ENCODE measurements around the gene WSCD2. TPM values are rescaled to one million over a fixed set of nuclear protein-coding genes. Genes with fewer than 3 reads are reported as not detected.

Gene WSCD2
- total RNA-seq, 2 experiments from 2014 or later, result not detected

- peaks cover 3% of the 10 kb centered on the region for H3K27me3 Mint-ChIP-seq
- no peaks in the 10 kb centered on the region for H3K4me1 Mint-ChIP-seq
- no peak for ATAC-seq (ENCODE audit: low read depth)
- H3K36me3 Mint-ChIP-seq, result no peaks in the 10 kb centered on the region
- no peak for DNase-seq
- POLR2A ChIA-PET, result no interaction called here
- H3K27ac Mint-ChIP-seq, result no peak overlapping the region
- H3K4me3 Mint-ChIP-seq, result no peak overlapping the region
- no peaks in the 10 kb centered on the region for H3K9me3 Mint-ChIP-seq
Measured at GRCh38 chr12:108172033-108172432, 42.9 kb downstream of the WSCD2 start.

GRCh38 chr12:108173160-108173559, 44.1 kb downstream of the WSCD2 start:
- H3K27ac Mint-ChIP-seq, result no peak overlapping the region
- H3K27me3 Mint-ChIP-seq, result peaks cover 3% of the 10 kb centered on the region
- H3K4me1 Mint-ChIP-seq, result no peaks in the 10 kb centered on the region
- no peaks in the 10 kb centered on the region for H3K9me3 Mint-ChIP-seq
- POLR2A ChIA-PET, result no interaction called here
- no peak overlapping the region for H3K4me3 Mint-ChIP-seq
- no peak for DNase-seq
- no peak for ATAC-seq (ENCODE audit: low read depth)
- H3K36me3 Mint-ChIP-seq, result no peaks in the 10 kb centered on the region

GRCh38 chr12:108173892-108174291, 44.8 kb downstream of the WSCD2 start:
- H3K4me1 Mint-ChIP-seq, result no peaks in the 10 kb centered on the region

GRCh38 chr12:108174641-108175040, 45.6 kb downstream of the WSCD2 start:
- POLR2A ChIA-PET, result no interaction called here
- Mint-ChIP-seq H3K4me1 (no peaks in the 10 kb centered on the region), H3K4me3 (no peak overlapping the region), H3K9me3 (no peaks in the 10 kb centered on the region), H3K36me3 (no peaks in the 10 kb centered on the region), H3K27me3 (peaks cover under 1% of the 10 kb centered on the region), H3K27ac (no peak overlapping the region)
- ATAC-seq (ENCODE audit: low read depth), result no peak
- DNase-seq, result no peak

More at GRCh38 chr12:108173892-108174291, 44.8 kb downstream of the WSCD2 start:
- ATAC-seq (ENCODE audit: low read depth) (no peak), DNase-seq (no peak)
- Mint-ChIP-seq H3K27ac (no peak overlapping the region), H3K27me3 (peaks cover 3% of the 10 kb centered on the region), H3K9me3 (no peaks in the 10 kb centered on the region), H3K4me3 (no peak overlapping the region), H3K36me3 (no peaks in the 10 kb centered on the region)
- POLR2A ChIA-PET, result no interaction called here

- Mint-ChIP-seq H3K4me3 (no peak overlapping the region), H3K36me3 (no peaks in the 10 kb centered on the region), H3K27me3 (no peaks in the 10 kb centered on the region), H3K9me3 (no peaks in the 10 kb centered on the region), H3K27ac (no peak overlapping the region), H3K4me1 (no peaks in the 10 kb centered on the region)
- POLR2A ChIA-PET, result no interaction called here
- DNase-seq (no peak), ATAC-seq (ENCODE audit: low read depth) (no peak)
Measured at GRCh38 chr12:108175310-108175709, 46.2 kb downstream of the WSCD2 start.

- no peaks in the 10 kb centered on the region for H3K9me3 Mint-ChIP-seq
- no peaks in the 10 kb centered on the region for H3K36me3 Mint-ChIP-seq
Measured at GRCh38 chr12:108176292-108176691, 47.2 kb downstream of the WSCD2 start.

GRCh38 chr12:108177131-108177530, 48.0 kb downstream of the WSCD2 start:
- no peaks in the 10 kb centered on the region for H3K4me1 Mint-ChIP-seq
- H3K27me3 Mint-ChIP-seq, result no peaks in the 10 kb centered on the region
- H3K4me3 Mint-ChIP-seq, result no peak overlapping the region
- ATAC-seq (ENCODE audit: low read depth) (no peak), DNase-seq (no peak)
- POLR2A ChIA-PET, result no interaction called here
- H3K27ac Mint-ChIP-seq, result no peak overlapping the region
- no peaks in the 10 kb centered on the region for H3K36me3 Mint-ChIP-seq
- H3K9me3 Mint-ChIP-seq, result no peaks in the 10 kb centered on the region

More at GRCh38 chr12:108176292-108176691, 47.2 kb downstream of the WSCD2 start:
- no peaks in the 10 kb centered on the region for H3K27me3 Mint-ChIP-seq
- no peak overlapping the region for H3K4me3 Mint-ChIP-seq
- no peak for ATAC-seq (ENCODE audit: low read depth)
- DNase-seq, result no peak
- H3K27ac Mint-ChIP-seq, result no peak overlapping the region
- no peaks in the 10 kb centered on the region for H3K4me1 Mint-ChIP-seq
- POLR2A ChIA-PET, result no interaction called here

- no peak for ATAC-seq (ENCODE audit: low read depth)
- no peak for DNase-seq
- no peaks in the 10 kb centered on the region for H3K4me1 Mint-ChIP-seq
- H3K27ac Mint-ChIP-seq, result no peak overlapping the region
- H3K4me3 Mint-ChIP-seq, result no peak overlapping the region
- no peaks in the 10 kb centered on the region for H3K9me3 Mint-ChIP-seq
- POLR2A ChIA-PET, result no interaction called here
- peaks cover 5% of the 10 kb centered on the region for H3K27me3 Mint-ChIP-seq
- no peaks in the 10 kb centered on the region for H3K36me3 Mint-ChIP-seq
Measured at GRCh38 chr12:108179305-108179704, 50.2 kb downstream of the WSCD2 start.

- Mint-ChIP-seq H3K27me3 (peaks cover 5% of the 10 kb centered on the region), H3K9me3 (no peaks in the 10 kb centered on the region), H3K27ac (no peak overlapping the region), H3K36me3 (no peaks in the 10 kb centered on the region), H3K4me3 (no peak overlapping the region), H3K4me1 (no peaks in the 10 kb centered on the region)
- DNase-seq (no peak), ATAC-seq (ENCODE audit: low read depth) (no peak)
- POLR2A ChIA-PET, result no interaction called here
Measured at GRCh38 chr12:108180255-108181094, 51.4 kb downstream of the WSCD2 start.

- DNase-seq (no peak), ATAC-seq (ENCODE audit: low read depth) (no peak)
- no peaks in the 10 kb centered on the region for H3K9me3 Mint-ChIP-seq
- no peak overlapping the region for H3K4me3 Mint-ChIP-seq
- H3K27me3 Mint-ChIP-seq, result peaks cover 5% of the 10 kb centered on the region
- H3K36me3 Mint-ChIP-seq, result no peaks in the 10 kb centered on the region
- no peak overlapping the region for H3K27ac Mint-ChIP-seq
- H3K4me1 Mint-ChIP-seq, result no peaks in the 10 kb centered on the region
- POLR2A ChIA-PET, result no interaction called here
Measured at GRCh38 chr12:108181095-108181454, 52.0 kb downstream of the WSCD2 start.

GRCh38 chr12:108182096-108182495, 53.0 kb downstream of the WSCD2 start:
- H3K4me1 Mint-ChIP-seq, result no peaks in the 10 kb centered on the region
- POLR2A ChIA-PET, result no interaction called here
- no peak for DNase-seq

GRCh38 chr12:108185002-108185401, 55.9 kb downstream of the WSCD2 start:
- H3K27me3 Mint-ChIP-seq, result peaks cover 11% of the 10 kb centered on the region
- no peaks in the 10 kb centered on the region for H3K36me3 Mint-ChIP-seq
- DNase-seq, result no peak

More at GRCh38 chr12:108182096-108182495, 53.0 kb downstream of the WSCD2 start:
- no peaks in the 10 kb centered on the region for H3K9me3 Mint-ChIP-seq
- no peak overlapping the region for H3K27ac Mint-ChIP-seq
- no peak for ATAC-seq (ENCODE audit: low read depth)
- peaks cover 5% of the 10 kb centered on the region for H3K27me3 Mint-ChIP-seq
- no peak overlapping the region for H3K4me3 Mint-ChIP-seq
- no peaks in the 10 kb centered on the region for H3K36me3 Mint-ChIP-seq

GRCh38 chr12:108187831-108188230, 58.7 kb downstream of the WSCD2 start:
- POLR2A ChIA-PET, result no interaction called here
- Mint-ChIP-seq H3K27ac (no peak overlapping the region), H3K27me3 (peaks cover 11% of the 10 kb centered on the region), H3K9me3 (no peaks in the 10 kb centered on the region), H3K4me3 (no peak overlapping the region), H3K4me1 (no peaks in the 10 kb centered on the region), H3K36me3 (no peaks in the 10 kb centered on the region)
- no peak for DNase-seq
- ATAC-seq (ENCODE audit: low read depth), result no peak

More at GRCh38 chr12:108185002-108185401, 55.9 kb downstream of the WSCD2 start:
- POLR2A ChIA-PET, result no interaction called here
- H3K9me3 Mint-ChIP-seq, result no peaks in the 10 kb centered on the region
- no peaks in the 10 kb centered on the region for H3K4me1 Mint-ChIP-seq
- no peak overlapping the region for H3K27ac Mint-ChIP-seq
- H3K4me3 Mint-ChIP-seq, result no peak overlapping the region
- ATAC-seq (ENCODE audit: low read depth), result no peak

- peaks cover 6% of the 10 kb centered on the region for H3K27me3 Mint-ChIP-seq
- no peaks in the 10 kb centered on the region for H3K9me3 Mint-ChIP-seq
- no peak overlapping the region for H3K4me3 Mint-ChIP-seq
- ATAC-seq (ENCODE audit: low read depth) (no peak), DNase-seq (no peak)
- no peaks in the 10 kb centered on the region for H3K36me3 Mint-ChIP-seq
- POLR2A ChIA-PET, result no interaction called here
- H3K27ac Mint-ChIP-seq, result no peak overlapping the region
- H3K4me1 Mint-ChIP-seq, result no peaks in the 10 kb centered on the region
Measured at GRCh38 chr12:108190529-108190928, 61.4 kb downstream of the WSCD2 start.
